ENCODE data around the gene HHAT. TPM values are rescaled to one million over a fixed set of nuclear protein-coding genes. Genes with fewer than 3 reads are reported as not detected.

The HHAT gene
- polyA plus RNA-seq, 1 experiment, result 4.8 TPM

- CTCF ChIA-PET, result interaction anchor here (0.7 to 9.5 kb wide), 8 partner anchors 8 to 758 kb away, joined by 3 to 176 read pairs (median 4); partner anchors contain the start of gene KCNH1
- H3K27ac ChIP-seq (ENCODE audit: low read depth, low read length), result no peak overlapping the region
Observed at GRCh38 chr1:210376836-210377372, 48.2 kb downstream of the HHAT start.

GRCh38 chr1:210377731-210378333, 49.1 kb downstream of the HHAT start:
- ChIA-PET CTCF (interaction anchor here (1.0 to 9.5 kb wide), 4 partner anchors 12 to 29 kb away, joined by 3 to 176 read pairs (median 12); no protein-coding TSS in a partner anchor), POLR2A (interaction anchor here (0.7 kb wide), 1 partner anchor 61 kb away, joined by 3 read pairs; no protein-coding TSS in a partner anchor)
- Histone ChIP-seq H3K27ac (ENCODE audit: low read depth, low read length) (peak overlapping the region; percentile 76), H3K9me3 (ENCODE audit: control insufficient read depth, insufficient read depth, low read length) (no peaks in the 10 kb centered on the region), H3K27me3 (ENCODE audit: control insufficient read depth, insufficient read depth, low read length) (no peaks in the 10 kb centered on the region), H3K4me3 (ENCODE audit: low read depth, low read length) (no peak overlapping the region)
- DNase-seq (ENCODE audit: low read depth, low spot score), result peak; percentile 24
- no peak for TF ChIP-seq CTCF (IDR thresholded peaks at IDR 0.05; ENCODE audit: low read depth, low read length)

More at GRCh38 chr1:210376836-210377372, 48.2 kb downstream of the HHAT start:
- H3K9me3 ChIP-seq (ENCODE audit: control insufficient read depth, insufficient read depth, low read length), result no peaks in the 10 kb centered on the region
- POLR2A ChIA-PET, result no interaction called here
- H3K4me3 ChIP-seq (ENCODE audit: low read depth, low read length), result no peak overlapping the region
- H3K27me3 ChIP-seq (ENCODE audit: control insufficient read depth, insufficient read depth, low read length), result no peaks in the 10 kb centered on the region
- no peak for TF ChIP-seq CTCF (IDR thresholded peaks at IDR 0.05; ENCODE audit: low read depth, low read length)
- DNase-seq (ENCODE audit: low read depth, low spot score), result no peak

GRCh38 chr1:210378736-210379135, 50.0 kb downstream of the HHAT start:
- no peaks in the 10 kb centered on the region for H3K9me3 ChIP-seq (ENCODE audit: control insufficient read depth, insufficient read depth, low read length)
- CTCF ChIA-PET, result interaction anchor here (1.3 to 9.5 kb wide), 5 partner anchors 16 to 235 kb away, joined by 3 to 176 read pairs (median 11); no protein-coding TSS in a partner anchor
- no peak overlapping the region for H3K27ac ChIP-seq (ENCODE audit: low read depth, low read length)
- POLR2A ChIA-PET, result no interaction called here
- no peak for DNase-seq (ENCODE audit: low read depth, low spot score)
- no peaks in the 10 kb centered on the region for H3K27me3 ChIP-seq (ENCODE audit: control insufficient read depth, insufficient read depth, low read length)
- no peak overlapping the region for H3K4me3 ChIP-seq (ENCODE audit: low read depth, low read length)
- TF ChIP-seq CTCF (IDR thresholded peaks at IDR 0.05; ENCODE audit: low read depth, low read length), result no peak

- POLR2A ChIA-PET, result no interaction called here
- H3K27me3 ChIP-seq (ENCODE audit: control insufficient read depth, insufficient read depth, low read length), result no peaks in the 10 kb centered on the region
- CTCF ChIA-PET, result interaction anchor here (0.7 to 1.2 kb wide), 4 partner anchors 18 to 59 kb away, joined by 3 to 5 read pairs (median 3); no protein-coding TSS in a partner anchor
- H3K9me3 ChIP-seq (ENCODE audit: control insufficient read depth, insufficient read depth, low read length), result no peaks in the 10 kb centered on the region
- no peak overlapping the region for H3K4me3 ChIP-seq (ENCODE audit: low read depth, low read length)
- no peak overlapping the region for H3K27ac ChIP-seq (ENCODE audit: low read depth, low read length)
- no peak for DNase-seq (ENCODE audit: low read depth, low spot score)
- no peak for TF ChIP-seq CTCF (IDR thresholded peaks at IDR 0.05; ENCODE audit: low read depth, low read length)
Observed at GRCh38 chr1:210381934-210382333, 53.2 kb downstream of the HHAT start.

- H3K27ac ChIP-seq (ENCODE audit: low read depth, low read length), result no peak overlapping the region
- TF ChIP-seq CTCF (IDR thresholded peaks at IDR 0.05; ENCODE audit: low read depth, low read length), result no peak
- H3K9me3 ChIP-seq (ENCODE audit: control insufficient read depth, insufficient read depth, low read length), result no peaks in the 10 kb centered on the region
- DNase-seq (ENCODE audit: low read depth, low spot score), result no peak
- no peaks in the 10 kb centered on the region for H3K27me3 ChIP-seq (ENCODE audit: control insufficient read depth, insufficient read depth, low read length)
- H3K4me3 ChIP-seq (ENCODE audit: low read depth, low read length), result no peak overlapping the region
- CTCF ChIA-PET, result interaction anchor here (1.1 to 4.3 kb wide), 9 partner anchors 8 to 750 kb away, joined by 4 to 39 read pairs (median 6); partner anchors contain the start of gene KCNH1
- POLR2A ChIA-PET, result interaction anchor here (1.0 kb wide), 2 partner anchors 9 to 10 kb away, joined by 3 to 5 read pairs; no protein-coding TSS in a partner anchor
Observed at GRCh38 chr1:210384625-210385024, 55.9 kb downstream of the HHAT start.
